HG03280 (cell line): Measurements from ENCODE around the gene C1QTNF12.

Experiments used
- ATAC-seq: cut with Tn5 transposase; IDR thresholded peaks from one replicate; pipeline ENCODE4 v1.9.1; 2021; ENCODE audit warnings: mild to moderate bottlenecking, moderate library complexity; ENCODE audit not compliant: unreplicated experiment

C1QTNF12 gene

GRCh38 chr1:1230656-1231399 is 15.7 kb downstream of the C1QTNF12 start:
- no peak for ATAC-seq

GRCh38 chr1:1229770-1230169 is 16.8 kb downstream of the C1QTNF12 start:
- no peak for ATAC-seq

DNA sequence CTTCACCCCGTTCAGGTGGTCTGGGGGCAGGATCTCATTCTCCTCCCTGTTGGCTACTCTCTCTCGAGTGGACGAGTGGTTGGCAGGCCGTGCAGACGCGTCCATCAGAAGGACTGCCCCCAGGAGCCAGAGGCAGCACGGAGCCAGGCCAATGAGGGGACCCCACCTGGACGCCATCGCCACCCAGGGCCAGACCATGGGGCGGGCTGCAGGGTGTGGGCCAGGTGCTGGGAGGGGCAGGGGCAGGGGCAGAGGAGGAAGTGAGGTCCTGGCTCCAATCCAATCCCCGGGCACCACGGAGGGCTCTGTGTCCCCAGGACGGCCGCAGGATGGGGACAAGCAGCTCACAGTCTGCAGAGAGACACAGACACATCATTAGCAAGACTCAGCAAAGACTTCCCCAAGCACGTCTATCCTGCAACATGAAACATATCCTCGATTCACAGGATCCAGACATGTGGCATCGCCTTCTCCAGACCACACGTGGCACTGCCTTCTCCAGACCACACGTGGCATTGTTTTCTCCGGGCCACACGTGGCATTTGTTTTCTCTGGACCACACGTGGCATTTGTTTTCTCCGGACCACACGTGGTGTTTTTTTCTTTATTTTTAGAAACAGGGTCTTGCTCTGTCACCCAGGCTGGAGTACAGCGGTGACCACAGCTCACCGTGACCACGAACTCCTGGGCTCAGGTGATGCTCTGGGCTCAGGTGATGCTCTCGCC is 17.8 kb downstream of the C1QTNF12 start:
- no peak for ATAC-seq

DNA sequence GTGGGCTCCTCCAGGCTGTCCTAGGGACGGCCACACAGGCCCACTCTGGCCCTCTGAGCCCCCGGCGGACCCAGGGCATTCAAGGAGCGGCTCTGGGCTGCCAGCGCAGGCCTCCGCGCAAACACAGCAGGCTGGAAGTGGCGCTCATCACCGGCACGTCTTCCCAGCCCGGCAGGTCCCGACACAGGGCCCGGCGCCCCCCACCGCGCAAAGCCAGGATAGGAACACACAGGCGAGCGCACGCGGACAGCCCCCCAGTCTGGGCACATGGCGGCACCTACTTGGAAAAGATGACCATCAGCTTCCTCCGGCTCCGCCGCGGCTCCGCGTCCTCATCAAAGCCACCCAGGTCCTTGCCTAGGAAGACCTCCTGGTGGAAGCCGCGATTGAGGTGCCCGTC is 18.3 kb downstream of the C1QTNF12 start:
- ATAC-seq, result no peak

GRCh38 chr1:1227386-1227785 is 19.1 kb downstream of the C1QTNF12 start:
- no peak for ATAC-seq

- ATAC-seq, result no peak
These were observed 19.8 kb downstream of the C1QTNF12 start for GRCh38 chr1:1226566-1227362.

GRCh38 chr1:1225913-1226312 is 20.6 kb downstream of the C1QTNF12 start:
- no peak for ATAC-seq

- no peak for ATAC-seq
These were observed 21.2 kb downstream of the C1QTNF12 start for GRCh38 chr1:1225238-1225845.

- no peak for ATAC-seq
These were observed 22.6 kb downstream of the C1QTNF12 start for GRCh38 chr1:1223891-1224290.

DNA sequence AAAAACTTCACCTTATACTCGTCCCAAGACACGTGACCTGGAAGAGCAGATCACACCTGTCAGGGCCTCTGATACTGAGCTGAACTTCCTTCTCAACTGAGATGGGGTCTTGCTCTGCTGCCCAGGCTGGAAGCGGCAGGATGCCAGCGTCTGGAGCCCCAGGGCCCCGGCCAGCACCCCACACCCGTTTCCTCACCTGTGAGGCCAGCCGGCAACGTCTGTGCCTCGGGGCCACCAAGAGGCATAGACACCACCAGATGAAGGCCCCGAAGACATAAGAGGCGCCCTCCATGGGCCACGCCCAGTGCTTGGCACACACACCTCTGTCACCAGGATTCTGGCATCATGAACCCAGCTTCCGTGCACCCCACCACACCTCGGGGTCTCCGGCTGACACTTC is 23.2 kb downstream of the C1QTNF12 start:
- ATAC-seq, result no peak

- ATAC-seq, result no peak
These were observed 23.8 kb downstream of the C1QTNF12 start for GRCh38 chr1:1222575-1223225.

DNA sequence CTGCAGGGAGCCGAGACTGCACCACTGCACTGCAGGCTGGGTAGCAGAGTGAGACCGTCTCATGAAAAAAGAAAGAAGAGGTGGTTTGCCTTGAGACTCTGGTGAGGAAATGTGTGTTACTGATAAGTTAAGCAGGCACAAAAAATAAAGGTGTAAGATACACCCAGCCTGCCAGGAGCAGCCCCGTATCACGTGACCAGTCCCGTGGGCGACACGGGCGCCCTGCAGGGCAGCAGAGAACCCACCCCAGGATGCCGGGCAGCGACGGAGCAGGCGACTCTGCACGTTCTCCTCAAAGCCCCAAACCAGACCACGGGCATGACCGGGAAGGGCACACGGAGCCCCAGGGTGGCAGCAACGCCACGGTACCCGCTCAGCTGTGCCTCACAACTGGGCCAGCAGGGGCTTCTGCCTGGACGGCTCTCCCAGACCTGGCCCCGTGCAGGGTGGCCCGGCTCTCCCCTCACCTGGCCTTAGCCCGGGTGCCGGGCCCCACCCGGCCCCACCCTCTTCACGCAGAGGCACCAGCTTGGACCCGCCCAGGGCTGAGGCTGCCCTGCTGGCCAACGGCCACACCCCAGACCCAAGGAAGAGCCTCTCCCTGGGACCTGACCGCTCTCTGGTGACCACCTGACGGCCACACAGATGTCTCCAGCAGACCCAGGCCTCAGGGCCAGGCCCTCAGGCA is 24.5 kb downstream of the C1QTNF12 start:
- ATAC-seq, result no peak

- no peak for ATAC-seq
These were observed 26.3 kb downstream of the C1QTNF12 start for GRCh38 chr1:1220197-1220596.

- no peak for ATAC-seq
These were observed 27.2 kb downstream of the C1QTNF12 start for GRCh38 chr1:1219341-1219740.

DNA sequence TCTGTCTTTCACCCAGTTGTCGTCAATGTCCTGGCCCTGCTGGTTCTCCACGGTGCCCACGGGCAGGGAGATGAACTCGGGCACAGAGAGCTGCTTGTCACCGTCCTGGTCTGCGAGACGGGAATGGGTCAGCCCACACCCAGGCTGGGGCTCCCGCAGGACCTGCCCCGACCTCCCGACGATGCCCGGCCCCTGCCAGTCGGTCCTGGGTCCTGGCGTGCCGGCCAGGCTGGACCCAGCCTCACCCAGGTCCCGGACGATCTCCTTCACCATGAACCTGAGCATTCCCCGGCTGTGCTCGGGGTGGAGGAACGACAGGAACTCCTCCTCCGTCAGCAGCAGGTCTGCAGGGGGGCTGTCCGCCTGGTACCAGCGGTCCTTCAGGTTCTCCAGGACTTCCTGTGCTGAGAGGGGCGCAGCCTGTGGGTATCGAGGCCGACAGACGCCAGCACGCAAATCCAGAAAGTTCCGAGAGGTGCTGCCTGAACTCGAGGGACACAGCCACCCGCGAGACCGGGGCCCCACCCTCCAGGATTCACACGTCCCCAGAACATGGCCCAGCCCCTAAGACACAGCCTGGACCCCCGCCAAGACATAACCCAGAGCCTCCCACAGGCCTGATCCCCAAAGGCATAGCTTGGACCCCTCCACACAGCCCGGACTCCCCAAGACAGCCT is 27.9 kb downstream of the C1QTNF12 start:
- no peak for ATAC-seq

DNA sequence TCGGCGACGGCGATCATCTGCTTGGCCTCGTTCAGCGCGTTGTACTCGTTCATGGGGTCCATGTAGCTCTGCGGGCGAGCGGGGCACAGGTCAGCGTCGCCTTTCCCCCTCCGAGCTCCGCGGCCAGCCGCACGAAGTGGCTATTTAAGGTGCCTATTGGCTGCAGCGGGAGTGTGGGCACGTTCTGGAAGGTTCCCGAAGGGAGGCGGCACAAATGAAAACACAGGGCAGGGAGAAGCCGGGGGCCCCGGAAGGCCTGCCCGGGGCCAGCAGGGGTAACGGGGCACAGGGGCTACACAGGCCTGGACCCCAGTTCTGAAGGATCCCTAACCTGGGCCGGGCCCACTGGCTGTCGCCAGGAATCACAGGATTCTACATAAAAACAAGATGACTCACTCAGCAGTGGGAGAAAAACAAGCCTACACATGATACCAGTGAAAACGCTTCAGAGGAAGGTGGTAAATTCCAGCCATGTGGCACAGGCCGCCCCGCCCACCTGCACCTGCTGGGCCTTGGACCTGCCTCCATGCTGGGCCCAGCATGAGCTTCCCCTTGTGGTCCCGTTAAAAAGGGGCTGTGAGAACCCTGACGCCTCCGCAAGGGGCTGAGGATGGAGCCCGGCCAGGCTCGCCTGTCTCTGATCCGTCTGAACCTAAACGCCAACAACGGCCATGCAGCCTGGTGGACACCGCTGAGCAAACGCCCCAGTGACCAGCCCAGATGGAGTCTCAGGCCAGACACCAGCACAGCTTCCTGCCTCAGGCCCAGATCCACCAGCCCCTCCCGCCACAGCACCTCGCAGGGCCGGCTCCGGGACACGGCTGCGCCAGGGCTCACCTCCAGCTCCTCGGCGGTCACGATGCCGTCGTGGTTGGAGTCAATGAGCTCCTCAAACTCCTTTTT is 28.6 kb downstream of the C1QTNF12 start:
- ATAC-seq, result no peak

GRCh38 chr1:1216770-1217620 is 29.5 kb downstream of the C1QTNF12 start:
- ATAC-seq, result no peak
